AG04449 (cell line): ENCODE results near the gene SEC16B.
A peak's percentile ranks its signal among the peaks of the same experiment; 100 is the strongest.

ENCODE experiments used
- CTCF ChIA-PET: fragments of 350-600 bp; formaldehyde crosslinking; extraction: SDS; loops from one replicate; lab custom pipeline; 2021; ENCODE audit warnings: antibody characterized with exemption; lab: Yijun Ruan, JAX
- POLR2A ChIA-PET: fragments of 400-600, 350-600 bp; formaldehyde crosslinking; extraction: SDS; loops from one replicate; lab custom pipeline; 2020; ENCODE audit warnings: antibody characterized with exemption, inconsistent platforms; lab: Yijun Ruan, JAX
- DNase-seq: peaks from one replicate; pipeline ENCODE4 v3.0.0-alpha.2; 2010; ENCODE audit warnings: low read depth, low spot score
- H3K4me3 ChIP-seq: 2 replicates; pipeline ENCODE4 v1.5.1; 2011; ENCODE audit warnings: low read depth, mild to moderate bottlenecking, control low read depth, low read length
- CTCF ChIP-seq: IDR thresholded peaks from one replicate; pipeline ENCODE4 v1.5.1; 2011; ENCODE audit warnings: mild to moderate bottlenecking, moderate library complexity, low read length, control low read depth, inconsistent platforms; ENCODE audit not compliant: insufficient read depth; ENCODE audit errors: missing control alignments

The SEC16B gene

GRCh38 chr1:177913762-177914540 is 55.9 kb downstream of the SEC16B start:
- CTCF ChIA-PET: interaction anchor here (0.9 to 3.0 kb wide), 15 partner anchors 10 to 1018 kb away, joined by 3 to 25 read pairs (median 4); no protein-coding TSS in a partner anchor
- peak; percentile 73 for TF ChIP-seq CTCF
- no peak for DNase-seq
- POLR2A ChIA-PET: interaction anchor here (0.6 to 1.2 kb wide), 2 partner anchors 12 to 569 kb away, joined by 3 to 8 read pairs; no protein-coding TSS in a partner anchor
- H3K4me3 ChIP-seq: no peak overlapping the region

GRCh38 chr1:177912991-177913390 is 56.9 kb downstream of the SEC16B start:
- ChIA-PET CTCF (interaction anchor here (0.8 to 3.0 kb wide), 13 partner anchors 9 to 1017 kb away, joined by 3 to 25 read pairs (median 5); no protein-coding TSS in a partner anchor), POLR2A (interaction anchor here (1.2 kb wide), 1 partner anchor 13 kb away, joined by 8 read pairs; no protein-coding TSS in a partner anchor)
- TF ChIP-seq CTCF: no peak
- DNase-seq: no peak
- H3K4me3 ChIP-seq: no peak overlapping the region

GRCh38 chr1:177909416-177909815 is 60.4 kb downstream of the SEC16B start:
- DNase-seq: no peak
- ChIA-PET CTCF (no interaction called here), POLR2A (no interaction called here)
- TF ChIP-seq CTCF: no peak
- no peak overlapping the region for H3K4me3 ChIP-seq

- POLR2A ChIA-PET: no interaction called here
- CTCF ChIA-PET: no interaction called here
- no peak for TF ChIP-seq CTCF
- DNase-seq: no peak
- H3K4me3 ChIP-seq: no peak overlapping the region
Measured at GRCh38 chr1:177907000-177907399, 62.9 kb downstream of the SEC16B start.

GRCh38 chr1:177905686-177906085 is 64.2 kb downstream of the SEC16B start:
- no peak for TF ChIP-seq CTCF
- CTCF ChIA-PET: interaction anchor here (1.2 kb wide), 1 partner anchor 10 kb away, joined by 3 read pairs; no protein-coding TSS in a partner anchor

GRCh38 chr1:177902266-177902665 is 67.6 kb downstream of the SEC16B start:
- no peak overlapping the region for H3K4me3 ChIP-seq
- ChIA-PET CTCF (no interaction called here), POLR2A (no interaction called here)
- no peak for TF ChIP-seq CTCF
- DNase-seq: no peak

More at GRCh38 chr1:177905686-177906085, 64.2 kb downstream of the SEC16B start:
- no peak overlapping the region for H3K4me3 ChIP-seq
- no peak for DNase-seq
- POLR2A ChIA-PET: no interaction called here
